ENCODE data around the gene CETP. TPM values are rescaled to one million over a fixed set of nuclear protein-coding genes. Genes with fewer than 3 reads are reported as not detected.

CETP gene
- total and polyA plus RNA-seq, 4 donors, result 3.3 to 24.0 (median 6.3) TPM

DNA sequence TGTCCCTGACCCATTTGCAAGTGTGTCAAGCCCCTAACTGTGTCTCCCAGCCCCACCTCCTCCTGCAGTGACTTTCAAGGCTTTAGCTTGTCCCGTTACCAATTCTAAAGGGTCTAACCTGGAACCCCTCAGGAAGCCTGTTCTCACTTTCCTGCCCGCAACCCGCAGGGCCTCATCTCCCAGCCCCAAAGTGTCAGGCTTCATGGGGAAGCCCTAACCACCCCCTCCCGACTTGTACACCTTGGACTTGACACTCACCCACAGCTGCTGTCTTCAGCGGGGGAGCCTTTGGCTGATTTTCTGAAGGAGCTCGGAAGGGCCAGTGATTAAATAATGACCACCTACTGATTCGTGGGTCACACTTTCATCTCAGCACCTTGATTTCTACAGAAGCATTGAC is 60.7 kb downstream of the CETP start (continued):
- TF ChIP-seq, protein P1, sequence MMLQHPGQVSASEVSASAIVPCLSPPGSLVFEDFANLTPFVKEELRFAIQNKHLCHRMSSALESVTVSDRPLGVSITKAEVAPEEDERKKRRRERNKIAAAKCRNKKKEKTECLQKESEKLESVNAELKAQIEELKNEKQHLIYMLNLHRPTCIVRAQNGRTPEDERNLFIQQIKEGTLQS (IDR thresholded peaks at IDR 0.05), result no peak
- TF ChIP-seq TAF1 (conservative IDR thresholded peaks at IDR 0.05) (no peak), EGR1 (IDR thresholded peaks at IDR 0.05; ENCODE audit: low read depth in 2 of 2) (no peak), GABPA (IDR thresholded peaks at IDR 0.05 in 1 of 2, conservative IDR thresholded peaks at IDR 0.05 in 1 of 2) (no peak), RAD21 (IDR thresholded peaks at IDR 0.05) (no peak), HNF4G (IDR thresholded peaks at IDR 0.05) (no peak), YY1 (IDR thresholded peaks at IDR 0.05) (no peak)
- TF ChIP-seq, protein P2, sequence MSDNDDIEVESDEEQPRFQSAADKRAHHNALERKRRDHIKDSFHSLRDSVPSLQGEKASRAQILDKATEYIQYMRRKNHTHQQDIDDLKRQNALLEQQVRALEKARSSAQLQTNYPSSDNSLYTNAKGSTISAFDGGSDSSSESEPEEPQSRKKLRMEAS (IDR thresholded peaks at IDR 0.05), result no peak

DNA sequence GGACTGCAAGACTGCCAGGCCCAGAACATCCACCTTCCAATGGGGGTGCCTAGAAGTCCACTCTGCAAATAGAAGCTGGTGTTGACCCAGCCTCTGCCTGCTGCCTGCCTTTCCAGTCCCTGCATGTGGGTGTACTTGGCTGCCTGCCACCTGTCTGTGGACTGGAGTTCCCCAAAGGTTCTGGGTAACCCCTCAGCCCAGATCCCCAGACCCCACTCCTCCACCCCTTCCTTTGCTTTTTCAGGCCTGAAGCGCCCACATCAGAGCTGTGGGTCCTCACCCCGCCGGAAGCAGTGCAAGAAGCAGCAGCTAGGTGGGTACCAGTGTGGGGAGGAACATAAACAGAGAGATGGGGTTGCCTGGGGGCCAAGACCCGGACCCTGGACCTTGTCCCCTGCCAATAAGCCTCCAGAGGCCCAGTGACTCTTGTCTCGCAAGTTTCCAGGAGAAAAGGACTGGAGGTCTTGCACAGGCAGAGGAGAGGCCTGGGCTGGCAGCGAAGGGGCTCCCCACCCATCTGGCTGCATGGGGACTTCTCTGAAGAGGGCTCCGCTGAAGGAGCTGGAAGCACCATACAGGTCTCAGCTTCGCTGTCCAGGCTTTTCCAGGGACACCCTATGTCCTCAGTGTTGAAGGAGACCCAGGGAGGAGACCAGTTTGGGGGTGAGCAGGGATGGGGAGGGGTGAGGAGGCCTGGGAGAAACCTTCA is 61.9 kb downstream of the CETP start:
- WGBS, result 93% methylated on average over 8 of the region's 8 CpGs
- Histone ChIP-seq H3K27ac (ENCODE audit: low read depth in 1 of 2, low read length in 2 of 2) (no peak overlapping the region), H3K9ac (ENCODE audit: low read depth in 1 of 2, low read length in 2 of 2) (no peak overlapping the region), H3K27me3 (ENCODE audit: control insufficient read depth in 4 of 4, insufficient read depth in 4 of 4, low read length in 3 of 4) (no peaks in the 10 kb centered on the region), H3K9me3 (ENCODE audit: control insufficient read depth in 4 of 4, low read length in 3 of 4) (no peaks in the 10 kb centered on the region), H3K4me1 (ENCODE audit: control insufficient read depth in 4 of 4, insufficient read depth in 4 of 4, low read length in 3 of 4) (no peaks in the 10 kb centered on the region), H3K36me3 (ENCODE audit: control insufficient read depth in 4 of 4, insufficient read depth in 3 of 4, low read depth in 1 of 4, low read length in 3 of 4) (peaks cover 10 to 13% (median 12%) of the 10 kb centered on the region in 4 donors), H3K4me3 (ENCODE audit: low read depth in 1 of 3, low read length in 3 of 3) (no peak overlapping the region)
- no peak for DNase-seq (ENCODE audit: low spot score)
- TF ChIP-seq YY1 (IDR thresholded peaks at IDR 0.05), result no peak
- TF ChIP-seq, protein P3, sequence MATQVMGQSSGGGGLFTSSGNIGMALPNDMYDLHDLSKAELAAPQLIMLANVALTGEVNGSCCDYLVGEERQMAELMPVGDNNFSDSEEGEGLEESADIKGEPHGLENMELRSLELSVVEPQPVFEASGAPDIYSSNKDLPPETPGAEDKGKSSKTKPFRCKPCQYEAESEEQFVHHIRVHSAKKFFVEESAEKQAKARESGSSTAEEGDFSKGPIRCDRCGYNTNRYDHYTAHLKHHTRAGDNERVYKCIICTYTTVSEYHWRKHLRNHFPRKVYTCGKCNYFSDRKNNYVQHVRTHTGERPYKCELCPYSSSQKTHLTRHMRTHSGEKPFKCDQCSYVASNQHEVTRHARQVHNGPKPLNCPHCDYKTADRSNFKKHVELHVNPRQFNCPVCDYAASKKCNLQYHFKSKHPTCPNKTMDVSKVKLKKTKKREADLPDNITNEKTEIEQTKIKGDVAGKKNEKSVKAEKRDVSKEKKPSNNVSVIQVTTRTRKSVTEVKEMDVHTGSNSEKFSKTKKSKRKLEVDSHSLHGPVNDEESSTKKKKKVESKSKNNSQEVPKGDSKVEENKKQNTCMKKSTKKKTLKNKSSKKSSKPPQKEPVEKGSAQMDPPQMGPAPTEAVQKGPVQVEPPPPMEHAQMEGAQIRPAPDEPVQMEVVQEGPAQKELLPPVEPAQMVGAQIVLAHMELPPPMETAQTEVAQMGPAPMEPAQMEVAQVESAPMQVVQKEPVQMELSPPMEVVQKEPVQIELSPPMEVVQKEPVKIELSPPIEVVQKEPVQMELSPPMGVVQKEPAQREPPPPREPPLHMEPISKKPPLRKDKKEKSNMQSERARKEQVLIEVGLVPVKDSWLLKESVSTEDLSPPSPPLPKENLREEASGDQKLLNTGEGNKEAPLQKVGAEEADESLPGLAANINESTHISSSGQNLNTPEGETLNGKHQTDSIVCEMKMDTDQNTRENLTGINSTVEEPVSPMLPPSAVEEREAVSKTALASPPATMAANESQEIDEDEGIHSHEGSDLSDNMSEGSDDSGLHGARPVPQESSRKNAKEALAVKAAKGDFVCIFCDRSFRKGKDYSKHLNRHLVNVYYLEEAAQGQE (IDR thresholded peaks at IDR 0.05), result no peak
- TF ChIP-seq TAF1 (conservative IDR thresholded peaks at IDR 0.05), result no peak
- TF ChIP-seq, protein P4, sequence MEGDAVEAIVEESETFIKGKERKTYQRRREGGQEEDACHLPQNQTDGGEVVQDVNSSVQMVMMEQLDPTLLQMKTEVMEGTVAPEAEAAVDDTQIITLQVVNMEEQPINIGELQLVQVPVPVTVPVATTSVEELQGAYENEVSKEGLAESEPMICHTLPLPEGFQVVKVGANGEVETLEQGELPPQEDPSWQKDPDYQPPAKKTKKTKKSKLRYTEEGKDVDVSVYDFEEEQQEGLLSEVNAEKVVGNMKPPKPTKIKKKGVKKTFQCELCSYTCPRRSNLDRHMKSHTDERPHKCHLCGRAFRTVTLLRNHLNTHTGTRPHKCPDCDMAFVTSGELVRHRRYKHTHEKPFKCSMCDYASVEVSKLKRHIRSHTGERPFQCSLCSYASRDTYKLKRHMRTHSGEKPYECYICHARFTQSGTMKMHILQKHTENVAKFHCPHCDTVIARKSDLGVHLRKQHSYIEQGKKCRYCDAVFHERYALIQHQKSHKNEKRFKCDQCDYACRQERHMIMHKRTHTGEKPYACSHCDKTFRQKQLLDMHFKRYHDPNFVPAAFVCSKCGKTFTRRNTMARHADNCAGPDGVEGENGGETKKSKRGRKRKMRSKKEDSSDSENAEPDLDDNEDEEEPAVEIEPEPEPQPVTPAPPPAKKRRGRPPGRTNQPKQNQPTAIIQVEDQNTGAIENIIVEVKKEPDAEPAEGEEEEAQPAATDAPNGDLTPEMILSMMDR (IDR thresholded peaks at IDR 0.05; ENCODE audit: low read depth, low read length, missing input control), result no peak
- TF ChIP-seq, protein P1 (IDR thresholded peaks at IDR 0.05), result no peak
- no peak for TF ChIP-seq RAD21 (IDR thresholded peaks at IDR 0.05)
- no peak for TF ChIP-seq FOXA2 (IDR thresholded peaks at IDR 0.05)
- no peak for TF ChIP-seq HNF4A (conservative IDR thresholded peaks at IDR 0.05)
- TF ChIP-seq, protein P5, sequence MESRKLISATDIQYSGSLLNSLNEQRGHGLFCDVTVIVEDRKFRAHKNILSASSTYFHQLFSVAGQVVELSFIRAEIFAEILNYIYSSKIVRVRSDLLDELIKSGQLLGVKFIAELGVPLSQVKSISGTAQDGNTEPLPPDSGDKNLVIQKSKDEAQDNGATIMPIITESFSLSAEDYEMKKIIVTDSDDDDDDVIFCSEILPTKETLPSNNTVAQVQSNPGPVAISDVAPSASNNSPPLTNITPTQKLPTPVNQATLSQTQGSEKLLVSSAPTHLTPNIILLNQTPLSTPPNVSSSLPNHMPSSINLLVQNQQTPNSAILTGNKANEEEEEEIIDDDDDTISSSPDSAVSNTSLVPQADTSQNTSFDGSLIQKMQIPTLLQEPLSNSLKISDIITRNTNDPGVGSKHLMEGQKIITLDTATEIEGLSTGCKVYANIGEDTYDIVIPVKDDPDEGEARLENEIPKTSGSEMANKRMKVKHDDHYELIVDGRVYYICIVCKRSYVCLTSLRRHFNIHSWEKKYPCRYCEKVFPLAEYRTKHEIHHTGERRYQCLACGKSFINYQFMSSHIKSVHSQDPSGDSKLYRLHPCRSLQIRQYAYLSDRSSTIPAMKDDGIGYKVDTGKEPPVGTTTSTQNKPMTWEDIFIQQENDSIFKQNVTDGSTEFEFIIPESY (IDR thresholded peaks at IDR 0.05), result no peak
- no peak for TF ChIP-seq EGR1 (IDR thresholded peaks at IDR 0.05; ENCODE audit: low read depth in 2 of 2)
- no peak for TF ChIP-seq GABPA (IDR thresholded peaks at IDR 0.05 in 1 of 2, conservative IDR thresholded peaks at IDR 0.05 in 1 of 2)
- TF ChIP-seq SP1 (IDR thresholded peaks at IDR 0.05), result no peak
- no peak for TF ChIP-seq JUND (IDR thresholded peaks at IDR 0.05)
- no peak for TF ChIP-seq FOXA1 (IDR thresholded peaks at IDR 0.05)
- TF ChIP-seq RXRA (IDR thresholded peaks at IDR 0.05), result no peak
- TF ChIP-seq NR2F2 (IDR thresholded peaks at IDR 0.05), result no peak
- TF ChIP-seq, protein P2 (IDR thresholded peaks at IDR 0.05), result no peak
- TF ChIP-seq HNF4G (IDR thresholded peaks at IDR 0.05), result no peak

Data from liver (tissue), 9 donors.